K562 (cell line): ENCODE data around the gene JPH2. TPM values are rescaled to one million over a fixed set of nuclear protein-coding genes. Genes with fewer than 3 reads are reported as not detected.

Source experiments
- CHCHD3 ChIP-seq: fragments of 250-450 bp; sonication (Bioruptor Pico); IDR thresholded peaks from 2 replicates; pipeline ENCODE4 v2.1.2; 2022; ENCODE audit warnings: mild to moderate bottlenecking
- EWSR1 ChIP-seq: fragments of 450-650 bp; IDR thresholded peaks from 2 replicates; pipeline ENCODE4 v1.6.1; 2018; ENCODE audit warnings: borderline replicate concordance, mild to moderate bottlenecking, low read depth, moderate library complexity; ENCODE audit not compliant: partially characterized antibody
- MAFF ChIP-seq: IDR thresholded peaks from 2 replicates; pipeline ENCODE4 v1.6.1; 2012; ENCODE audit warnings: low read length, improper control_type of control experiment
- MTA1 ChIP-seq: fragments of 450-650 bp; IDR thresholded peaks from 2 replicates; pipeline ENCODE4 v1.6.1; 2017; ENCODE audit warnings: borderline replicate concordance
- PYGO2 ChIP-seq: fragments of 450-650 bp; IDR thresholded peaks from 2 replicates; pipeline ENCODE4 v1.6.1; 2016; ENCODE audit warnings: mild to moderate bottlenecking, missing genetic modification characterization, moderate library complexity, missing compliant biosample characterization
- RAD51 ChIP-seq: fragments of 450-650 bp; IDR thresholded peaks from 2 replicates; pipeline ENCODE4 v1.7.1; 2016; ENCODE audit warnings: low read depth, mild to moderate bottlenecking, borderline replicate concordance
- RBM34 ChIP-seq: fragments of 200-400 bp; formaldehyde crosslinking; IDR thresholded peaks from 2 replicates; pipeline ENCODE4 v1.6.1; 2018; ENCODE audit warnings: low read length, borderline replicate concordance; ENCODE audit not compliant: insufficient read depth
- polyA plus RNA-seq, 8 experiments: library from polyadenylated mRNA; depleted of rRNA in 4 of 8; stranded (reverse) in 5 of 8; unstranded in 3 of 8; fragments of >200 nt; fragmentation: Nextera tagmentation in 2 of 8; fragmentation: Illumina TruSeq in 1 of 8; extraction: Ambion mirVana in 2 of 8; extraction: Trizol in 1 of 8; gene quantifications; 2 replicates each; pipeline versions ENCODE4 v1.2.1 to v1.2.3, GENCODE V29; 2011 to 2014; ENCODE audit warnings: inconsistent platforms in 1 of 8, missing spikeins in 1 of 8
- total RNA-seq, 7 experiments: library from RNA; depleted of rRNA in 6 of 7; stranded (reverse); fragments of >200 nt in 6 of 7; fragmentation: Illumina TruSeq in 2 of 7; extraction: Trizol in 2 of 7; gene quantifications; 2 replicates each; pipeline versions ENCODE4 v1.2.1 to v1.2.3, GENCODE V29; 2011 to 2021; ENCODE audit warnings: low replicate concordance in 1 of 7
- TF ChIP-seq, protein P1 (sequence below): sonication (generic); formaldehyde crosslinking; IDR thresholded peaks from 2 replicates; pipeline ENCODE4 v1.9.0; 2022; ENCODE audit warnings: mild to moderate bottlenecking, missing genetic modification reagents
- TF ChIP-seq, protein P2 (sequence below): conservative IDR thresholded peaks from 2 replicates; pipeline ENCODE4 v1.6.1; 2011; ENCODE audit warnings: low read depth, mild to moderate bottlenecking, low read length; ENCODE audit not compliant: control insufficient read depth

JPH2 gene
- total and polyA plus RNA-seq, 9 of the 15 experiments (the other 6 are each of a cell fraction or from before 2014, with no cell fraction given) = not detected

DNA sequence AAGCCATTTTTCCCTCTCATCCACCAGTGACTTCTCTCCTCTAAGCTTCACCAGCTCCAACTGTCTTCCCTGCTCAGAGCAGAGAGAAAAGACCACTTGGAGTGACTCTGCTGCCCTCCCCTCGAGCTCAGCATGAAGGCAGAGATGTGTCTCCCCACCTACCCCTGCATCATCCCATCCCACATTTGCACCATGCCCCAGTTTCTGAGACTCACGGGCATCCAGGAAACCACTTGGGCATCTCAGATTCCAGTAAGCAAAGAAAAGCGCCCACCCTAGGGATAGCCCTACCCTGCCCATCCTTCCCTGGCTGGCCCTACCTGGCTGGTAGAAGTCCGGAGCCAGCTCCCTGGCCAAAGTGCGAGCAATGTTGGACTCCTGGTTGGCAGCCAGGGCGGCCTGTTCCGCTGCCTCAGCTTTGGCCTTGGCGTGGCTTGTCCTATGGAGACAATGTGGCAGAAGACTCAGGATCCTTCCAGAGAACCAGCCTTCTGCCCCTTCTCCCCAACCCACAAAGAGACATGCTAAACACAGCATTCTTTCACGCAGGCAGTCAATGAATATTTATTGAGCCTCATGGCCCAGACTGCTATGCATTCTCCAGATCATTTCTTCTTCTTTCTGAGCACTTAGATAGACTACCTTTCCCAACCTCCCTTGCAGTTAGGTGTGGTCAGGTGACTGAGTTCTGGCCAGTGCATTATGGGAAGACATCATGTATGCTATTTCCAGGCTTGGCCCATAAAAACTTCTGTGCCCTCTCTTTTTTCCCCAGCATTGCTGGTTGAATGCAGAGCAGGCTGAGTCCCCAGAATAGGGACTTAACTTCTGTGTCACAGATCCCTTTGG is 68.6 kb downstream of the JPH2 start (continued):
- TF ChIP-seq, protein P1, sequence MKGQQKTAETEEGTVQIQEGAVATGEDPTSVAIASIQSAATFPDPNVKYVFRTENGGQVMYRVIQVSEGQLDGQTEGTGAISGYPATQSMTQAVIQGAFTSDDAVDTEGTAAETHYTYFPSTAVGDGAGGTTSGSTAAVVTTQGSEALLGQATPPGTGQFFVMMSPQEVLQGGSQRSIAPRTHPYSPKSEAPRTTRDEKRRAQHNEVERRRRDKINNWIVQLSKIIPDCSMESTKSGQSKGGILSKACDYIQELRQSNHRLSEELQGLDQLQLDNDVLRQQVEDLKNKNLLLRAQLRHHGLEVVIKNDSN = peak; percentile 43
- TF ChIP-seq, protein P2, sequence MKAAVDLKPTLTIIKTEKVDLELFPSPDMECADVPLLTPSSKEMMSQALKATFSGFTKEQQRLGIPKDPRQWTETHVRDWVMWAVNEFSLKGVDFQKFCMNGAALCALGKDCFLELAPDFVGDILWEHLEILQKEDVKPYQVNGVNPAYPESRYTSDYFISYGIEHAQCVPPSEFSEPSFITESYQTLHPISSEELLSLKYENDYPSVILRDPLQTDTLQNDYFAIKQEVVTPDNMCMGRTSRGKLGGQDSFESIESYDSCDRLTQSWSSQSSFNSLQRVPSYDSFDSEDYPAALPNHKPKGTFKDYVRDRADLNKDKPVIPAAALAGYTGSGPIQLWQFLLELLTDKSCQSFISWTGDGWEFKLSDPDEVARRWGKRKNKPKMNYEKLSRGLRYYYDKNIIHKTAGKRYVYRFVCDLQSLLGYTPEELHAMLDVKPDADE = no peak
- TF ChIP-seq MTA1 (no peak), MAFF (no peak), RBM34 (no peak), RAD51 (peak; percentile 50; the same call in 1 of the 2 replicates), EWSR1 (no peak), CHCHD3 (CRISPR knock-in tag) (no peak), PYGO2 (tag) (no peak)
